ENCODE data around the gene COL4A5. TPM values are rescaled to one million over a fixed set of nuclear protein-coding genes. Genes with fewer than 3 reads are reported as not detected.
A peak's percentile ranks its signal among the peaks of the same experiment; 100 is the strongest.

The COL4A5 gene
- total and polyA plus RNA-seq, 2 of the 13 experiments (the other 11 are each of a cell fraction or from before 2014, with no cell fraction given), result 39.5 to 45.5 TPM

- POLR2A ChIA-PET, result interaction anchor here (1.5 kb wide), 1 partner anchor 9 kb away, joined by 3 read pairs; the partner anchor contains the start of gene COL4A6
- Histone ChIP-seq H3K4me3 (replicated peaks in 1 of 3; ENCODE audit: insufficient read depth in 1 of 3, low read depth in 2 of 3, low read length in 3 of 3) (no peak overlapping the region), H3K9me3 (ENCODE audit: low read length) (no peaks in the 10 kb centered on the region), H2AFZ (ENCODE audit: low read length) (no peak overlapping the region), H3K79me2 (ENCODE audit: insufficient read depth, low read length) (peaks cover 11% of the 10 kb centered on the region), H4K20me1 (ENCODE audit: insufficient read depth, low read length) (no peaks in the 10 kb centered on the region), H3K27ac (ENCODE audit: extremely low read length, insufficient read depth, low read length) (no peak overlapping the region), H3K27me3 (ENCODE audit: control insufficient read depth in 1 of 2, insufficient read depth in 2 of 2, low read length in 2 of 2) (no peaks in the 10 kb centered on the region), H3K4me2 (ENCODE audit: low read depth, low read length) (no peak overlapping the region), H3K4me1 (ENCODE audit: insufficient read depth, low read length) (peaks cover 18% of the 10 kb centered on the region; the same call in 1 of the 2 replicates), H3K36me3 (replicated peaks in 1 of 2; ENCODE audit: control insufficient read depth in 1 of 2, insufficient read depth in 2 of 2, low read length in 2 of 2) (no peaks in the 10 kb centered on the region), H3K9ac (ENCODE audit: insufficient read depth, low read depth, low read length) (no peak overlapping the region)
- TF ChIP-seq CEBPB (IDR thresholded peaks at IDR 0.05; ENCODE audit: borderline replicate concordance, low read depth, low read length) (peak; percentile 86), ZNF224 (CRISPR knock-in tag; IDR thresholded peaks at IDR 0.05) (no peak), ZNF577 (CRISPR knock-in tag; IDR thresholded peaks at IDR 0.05; ENCODE audit: borderline replicate concordance, low read depth) (no peak), ZNF280D (CRISPR knock-in tag; IDR thresholded peaks at IDR 0.05) (no peak), ZNF446 (CRISPR knock-in tag; IDR thresholded peaks at IDR 0.05) (no peak), ZNF747 (CRISPR knock-in tag; IDR thresholded peaks at IDR 0.05; ENCODE audit: borderline replicate concordance) (no peak), ATF7 (IDR thresholded peaks at IDR 0.05) (peak; percentile 36; the same call in 1 of the 2 replicates), ATF7 (CRISPR knock-in tag; IDR thresholded peaks at IDR 0.05) (no peak), SRSF1 (optimal IDR thresholded peaks at IDR 0.05; ENCODE audit: low read depth, low read length) (no peak), HINFP (CRISPR knock-in tag; IDR thresholded peaks at IDR 0.05; ENCODE audit: low read depth) (no peak), CEBPG (CRISPR knock-in tag; IDR thresholded peaks at IDR 0.05) (peak; percentile 58), USF2 (IDR thresholded peaks at IDR 0.05; ENCODE audit: low read depth, low read length) (no peak), USF2 (CRISPR knock-in tag; IDR thresholded peaks at IDR 0.05; ENCODE audit: borderline replicate concordance) (no peak), SOX5 (CRISPR knock-in tag; IDR thresholded peaks at IDR 0.05; ENCODE audit: borderline replicate concordance) (no peak), MTF1 (CRISPR knock-in tag; IDR thresholded peaks at IDR 0.05) (no peak)
- intact Hi-C loops (cut with micrococcal nuclease; ENCODE audit: unreplicated experiment), result no loop called here
- FAIRE-seq, result no peak
- CTCF ChIA-PET (ENCODE audit: low intra/inter-chr PET ratio, low total read pairs), result no interaction called here
- no peak for ATAC-seq
- no TSS peak for BruUV-seq (replicated peaks)
- in situ Hi-C loops (cut with HindIII; ENCODE audit: extremely low pct_ligation_motif_present, low pct_unique_long_range_greater_than_20kb), result no loop called here
- peak; percentile 59 for DNase-seq (ENCODE audit: low spot score)
- 73% methylated on average over 2 of the region's 2 CpGs for WGBS (ENCODE audit: low lambda C conversion rate)
These were observed 7.7 kb downstream of the COL4A5 start for GRCh38 chrX:108447303-108447702.

All from HepG2 (cell line).